Stimulated activated CD8-positive, alpha-beta memory T cell treated with anti-CD3 and anti-CD28 coated beads, Interleukin-12 subunit alpha, Interleukin-12 subunit beta, amount 100 ng/mL, for 1 hour (primary cell): Measurements from ENCODE around the gene NPIPA3.
"Not testable (repeated sequence)": the region's sequence is repeated elsewhere in the genome, so short reads cannot be mapped to it uniquely, and the experiment has no call there.

ENCODE experiments used
- DNase-seq: peaks from one replicate; pipeline ENCODE4 v3.0.0-alpha.2; 2020; ENCODE audit warnings: low read depth

NPIPA3 gene

GRCh38 chr16:14703156-14704011 is at the start of gene NPIPA3:
TSS of gene NPIPA3 (plus strand) at chr16:14703411. CDS start at chr16:14708944, 5,533 bp downstream.
- not testable (repeated sequence) for DNase-seq

GRCh38 chr16:14658063-14658462 is 45.1 kb upstream of the NPIPA3 start:
- no peak for DNase-seq

- DNase-seq: no peak
Measured at GRCh38 chr16:14667347-14668266, 35.6 kb upstream of the NPIPA3 start.

- no peak for DNase-seq
Measured at GRCh38 chr16:14668556-14669223, 34.5 kb upstream of the NPIPA3 start.

- DNase-seq: no peak
Measured at GRCh38 chr16:14669776-14670175, 33.4 kb upstream of the NPIPA3 start.

GRCh38 chr16:14672403-14672971 is 30.7 kb upstream of the NPIPA3 start:
- no peak for DNase-seq

- DNase-seq: no peak
Measured at GRCh38 chr16:14676633-14677032, 26.6 kb upstream of the NPIPA3 start.

- no peak for DNase-seq
Measured at GRCh38 chr16:14677627-14678026, 25.6 kb upstream of the NPIPA3 start.

- no peak for DNase-seq
Measured at GRCh38 chr16:14678748-14679497, 24.3 kb upstream of the NPIPA3 start.

- not testable (repeated sequence) for DNase-seq
Measured at GRCh38 chr16:14680396-14680795, 22.8 kb upstream of the NPIPA3 start.

GRCh38 chr16:14681115-14681514 is 22.1 kb upstream of the NPIPA3 start:
- DNase-seq: no peak

- DNase-seq: no peak
Measured at GRCh38 chr16:14682121-14682520, 21.1 kb upstream of the NPIPA3 start.

GRCh38 chr16:14685870-14686793 is 17.1 kb upstream of the NPIPA3 start:
- DNase-seq: not testable (repeated sequence)

- not testable (repeated sequence) for DNase-seq
Measured at GRCh38 chr16:14694129-14694528, 9.1 kb upstream of the NPIPA3 start, which contains the start of gene PLA2G10. TSS of gene PLA2G10 (minus strand) at chr16:14694308. CDS start at chr16:14694229, 79 bp downstream.

- DNase-seq: not testable (repeated sequence)
Measured at GRCh38 chr16:14701859-14702258, 1.4 kb upstream of the NPIPA3 start.

GRCh38 chr16:14702672-14703071 is 539 bp upstream of the NPIPA3 start:
- not testable (repeated sequence) for DNase-seq

- DNase-seq: not testable (repeated sequence)
Measured at GRCh38 chr16:14733233-14733632, 30.0 kb downstream of the NPIPA3 start.

- DNase-seq: not testable (repeated sequence)
Measured at GRCh38 chr16:14740832-14741385, 37.7 kb downstream of the NPIPA3 start.

- not testable (repeated sequence) for DNase-seq
Measured at GRCh38 chr16:14741794-14742193, 38.6 kb downstream of the NPIPA3 start.
